H9 (cell line): Measurements from ENCODE around the gene DSP. TPM values are rescaled to one million over a fixed set of nuclear protein-coding genes. Genes with fewer than 3 reads are reported as not detected.

Experiments
- DNase-seq: peaks from one replicate; pipeline ENCODE4 v3.0.0-alpha.2; 2017
- H2AFZ ChIP-seq: one replicate; pipeline ENCODE4 v1.6.1; 2013; ENCODE audit warnings: mild to moderate bottlenecking, low read length, control low read depth, moderate library complexity
- H2AK5ac ChIP-seq: 2 replicates; pipeline ENCODE4 v1.6.1; 2013; ENCODE audit warnings: low read length, control low read depth, mixed read lengths; ENCODE audit not compliant: insufficient read length
- H2BK120ac ChIP-seq: one replicate; pipeline ENCODE4 v1.6.1; 2013; ENCODE audit warnings: low read depth, mild to moderate bottlenecking, low read length, control low read depth, inconsistent platforms; ENCODE audit not compliant: poor library complexity, severe bottlenecking
- H2BK12ac ChIP-seq: 2 replicates; pipeline ENCODE4 v1.6.1; 2013; ENCODE audit warnings: low read length, control low read depth, mixed read lengths, low read depth; ENCODE audit not compliant: insufficient read length
- H2BK15ac ChIP-seq: 2 replicates; pipeline ENCODE4 v1.6.1; 2013; ENCODE audit warnings: low read depth, low read length, control low read depth
- H2BK20ac ChIP-seq: one replicate; pipeline ENCODE4 v1.6.1; 2013; ENCODE audit warnings: low read depth, mild to moderate bottlenecking, low read length, control low read depth, inconsistent platforms; ENCODE audit not compliant: poor library complexity, severe bottlenecking
- H2BK5ac ChIP-seq: 2 replicates; pipeline ENCODE4 v1.6.1; 2013; ENCODE audit warnings: low read length, control low read depth, mixed read lengths; ENCODE audit not compliant: insufficient read length
- H3K14ac ChIP-seq: 2 replicates; pipeline ENCODE4 v1.6.1; 2013; ENCODE audit warnings: low read length, control low read depth; ENCODE audit not compliant: insufficient read depth
- H3K18ac ChIP-seq: 2 replicates; pipeline ENCODE4 v1.6.1; 2013; ENCODE audit warnings: low read depth, mild to moderate bottlenecking, mixed read lengths, low read length, control low read depth; ENCODE audit not compliant: insufficient read length
- H3K23ac ChIP-seq: 2 replicates; pipeline ENCODE4 v1.6.1; 2013; ENCODE audit warnings: low read length, control low read depth, mixed read lengths, low read depth; ENCODE audit not compliant: insufficient read length
- H3K23me2 ChIP-seq: 2 replicates; pipeline ENCODE4 v1.6.1; 2013; ENCODE audit warnings: low read depth, mild to moderate bottlenecking, mixed read lengths, low read length, control low read depth; ENCODE audit not compliant: insufficient read length, poor library complexity, severe bottlenecking
- H3K27ac ChIP-seq: 2 replicates; pipeline ENCODE4 v1.5.1; 2013; ENCODE audit warnings: low read length, control low read depth, mixed read lengths, low read depth; ENCODE audit not compliant: insufficient read length
- H3K27me3 ChIP-seq: 2 replicates; pipeline ENCODE4 v1.6.1; 2013; ENCODE audit warnings: low read length, control low read depth, inconsistent platforms; ENCODE audit not compliant: insufficient read depth
- H3K4ac ChIP-seq: 2 replicates; pipeline ENCODE4 v1.6.1; 2013; ENCODE audit warnings: low read depth, mild to moderate bottlenecking, control low read depth, inconsistent platforms, low read length, moderate library complexity
- H3K4me1 ChIP-seq: 2 replicates; pipeline ENCODE4 v1.6.1; 2013; ENCODE audit warnings: low read length, control low read depth, inconsistent platforms; ENCODE audit not compliant: insufficient read depth
- H3K4me2 ChIP-seq: 2 replicates; pipeline ENCODE4 v1.6.1; 2013; ENCODE audit warnings: low read length, control low read depth, mixed read lengths; ENCODE audit not compliant: insufficient read length, insufficient read depth
- H3K56ac ChIP-seq: 2 replicates; pipeline ENCODE4 v1.6.1; 2013; ENCODE audit warnings: low read depth, mild to moderate bottlenecking, mixed read lengths, low read length, control low read depth; ENCODE audit not compliant: insufficient read length
- H3K79me1 ChIP-seq: 2 replicates; pipeline ENCODE4 v1.6.1; 2013; ENCODE audit warnings: low read depth, mild to moderate bottlenecking, moderate library complexity, low read length, control low read depth, inconsistent platforms; ENCODE audit not compliant: insufficient read depth, poor library complexity, severe bottlenecking
- H3K79me2 ChIP-seq: 2 replicates; pipeline ENCODE4 v1.6.1; 2013; ENCODE audit warnings: low read length, control low read depth, inconsistent platforms; ENCODE audit not compliant: insufficient read depth
- H3K9ac ChIP-seq: 2 replicates; pipeline ENCODE4 v1.6.1; 2013; ENCODE audit warnings: low read length, control low read depth, mixed read lengths; ENCODE audit not compliant: insufficient read length; ENCODE audit errors: extremely low read depth
- H3K9me3 ChIP-seq: one replicate; pipeline ENCODE4 v1.6.1; 2013; ENCODE audit warnings: low read depth, low read length, inconsistent platforms; ENCODE audit not compliant: control insufficient read depth
- H3T11ph ChIP-seq: one replicate; pipeline ENCODE4 v1.6.1; 2013; ENCODE audit warnings: mild to moderate bottlenecking, low read length, control low read depth, inconsistent platforms
- H4K20me1 ChIP-seq: one replicate; pipeline ENCODE4 v1.6.1; 2013; ENCODE audit not compliant: control insufficient read depth, insufficient read length, insufficient read depth
- H4K5ac ChIP-seq: 2 replicates; pipeline ENCODE4 v1.6.1; 2013; ENCODE audit warnings: low read depth, mild to moderate bottlenecking, mixed read lengths, low read length, control low read depth; ENCODE audit not compliant: insufficient read length
- H4K8ac ChIP-seq: replicated peaks from 2 replicates; pipeline ENCODE4 v1.6.1; 2013; ENCODE audit warnings: low read length, control low read depth, mixed read lengths, low read depth; ENCODE audit not compliant: insufficient read length
- H4K91ac ChIP-seq: 2 replicates; pipeline ENCODE4 v1.6.1; 2013; ENCODE audit warnings: low read depth, mild to moderate bottlenecking, moderate library complexity, mixed read lengths, low read length, control low read depth; ENCODE audit not compliant: insufficient read length
- H3K27ac Mint-ChIP-seq, 3 experiments: 2 replicates in 2 of 3; 3 replicates in 1 of 3; pipeline ENCODE4 v1.8.0; 2020 to 2021; ENCODE audit warnings: mixed read lengths in 3 of 3, mild to moderate bottlenecking in 1 of 3, moderate library complexity in 1 of 3
- H3K27me3 Mint-ChIP-seq: 2 replicates; pipeline ENCODE4 v1.8.0; 2021; ENCODE audit warnings: low read depth, mild to moderate bottlenecking, moderate library complexity, mixed read lengths
- H3K36me3 Mint-ChIP-seq, 3 experiments: 2 replicates in 2 of 3; 3 replicates in 1 of 3; pipeline ENCODE4 v1.8.0; 2020 to 2021; ENCODE audit warnings: low read depth in 3 of 3, mixed read lengths in 3 of 3; ENCODE audit not compliant: insufficient read depth in 1 of 3
- H3K4me1 Mint-ChIP-seq, 2 experiments: 2 replicates each; pipeline ENCODE4 v1.8.0; 2020; ENCODE audit warnings: mixed read lengths in 2 of 2
- H3K4me3 Mint-ChIP-seq, 2 experiments: 2 replicates in 1 of 2; 3 replicates in 1 of 2; pipeline ENCODE4 v1.8.0; 2020 to 2021; ENCODE audit warnings: mild to moderate bottlenecking in 2 of 2, mixed read lengths in 2 of 2, moderate library complexity in 1 of 2
- H3K9me3 Mint-ChIP-seq, 2 experiments: 2 replicates in 1 of 2; 3 replicates in 1 of 2; pipeline ENCODE4 v1.8.0; 2020; ENCODE audit warnings: mild to moderate bottlenecking in 2 of 2, mixed read lengths in 2 of 2, moderate library complexity in 1 of 2
- WGBS: extraction: QIAGEN DNeasy Blood & Tissue Kit; methylation state at CpG from one replicate; pipeline ENCODE4 v1.1.7; 2013; ENCODE audit warnings: missing lambda C conversion rate, low lambda C conversion rate, mixed read lengths; ENCODE audit not compliant: insufficient read length; ENCODE audit errors: extremely low coverage; 5-methylcytosine and 5-hydroxymethylcytosine counted together
- total RNA-seq: library from RNA; stranded (reverse); gene quantifications from 2 replicates; pipeline ENCODE4 v1.2.1, GENCODE V29; 2021
- TF ChIP-seq, protein P1 (sequence below): fragments of 200-600 bp; sonication (generic); conservative IDR thresholded peaks from 3 replicates; pipeline ENCODE4 v1.8.0; 2021; ENCODE audit warnings: antibody characterized with exemption, mild to moderate bottlenecking

Gene DSP
- total RNA-seq, 1 experiment from 2014 or later: 48.9 TPM

GRCh38 chr6:7494638-7495037, 46.8 kb upstream of the DSP start:
- Mint-ChIP-seq H3K9me3 (no peaks in the 10 kb centered on the region), H3K27me3 (peaks cover 17% of the 10 kb centered on the region)

More at GRCh38 chr6:7494638-7495037, 46.8 kb upstream of the DSP start:
- Histone ChIP-seq H3K4me2 (no peak overlapping the region), H3K4me1 (no peaks in the 10 kb centered on the region), H2BK120ac (no peak overlapping the region), H3K23me2 (no peaks in the 10 kb centered on the region), H3K79me2 (no peaks in the 10 kb centered on the region), H2BK15ac (no peak overlapping the region), H3K23ac (no peak overlapping the region), H4K8ac (no peak overlapping the region), H4K20me1 (no peaks in the 10 kb centered on the region), H2BK20ac (no peak overlapping the region), H3K18ac (no peak overlapping the region), H3K14ac (no peak overlapping the region), H3T11ph (no peak overlapping the region), H3K27ac (no peak overlapping the region), H3K79me1 (no peaks in the 10 kb centered on the region), H3K56ac (no peak overlapping the region), H4K91ac (no peak overlapping the region), H2BK12ac (no peak overlapping the region), H2AK5ac (no peak overlapping the region), H3K9ac (no peak overlapping the region), H3K4ac (no peak overlapping the region), H2BK5ac (no peak overlapping the region), H3K9me3 (no peaks in the 10 kb centered on the region), H4K5ac (no peak overlapping the region), H2AFZ (no peak overlapping the region), H3K27me3 (no peaks in the 10 kb centered on the region)
- TF ChIP-seq, protein P1, sequence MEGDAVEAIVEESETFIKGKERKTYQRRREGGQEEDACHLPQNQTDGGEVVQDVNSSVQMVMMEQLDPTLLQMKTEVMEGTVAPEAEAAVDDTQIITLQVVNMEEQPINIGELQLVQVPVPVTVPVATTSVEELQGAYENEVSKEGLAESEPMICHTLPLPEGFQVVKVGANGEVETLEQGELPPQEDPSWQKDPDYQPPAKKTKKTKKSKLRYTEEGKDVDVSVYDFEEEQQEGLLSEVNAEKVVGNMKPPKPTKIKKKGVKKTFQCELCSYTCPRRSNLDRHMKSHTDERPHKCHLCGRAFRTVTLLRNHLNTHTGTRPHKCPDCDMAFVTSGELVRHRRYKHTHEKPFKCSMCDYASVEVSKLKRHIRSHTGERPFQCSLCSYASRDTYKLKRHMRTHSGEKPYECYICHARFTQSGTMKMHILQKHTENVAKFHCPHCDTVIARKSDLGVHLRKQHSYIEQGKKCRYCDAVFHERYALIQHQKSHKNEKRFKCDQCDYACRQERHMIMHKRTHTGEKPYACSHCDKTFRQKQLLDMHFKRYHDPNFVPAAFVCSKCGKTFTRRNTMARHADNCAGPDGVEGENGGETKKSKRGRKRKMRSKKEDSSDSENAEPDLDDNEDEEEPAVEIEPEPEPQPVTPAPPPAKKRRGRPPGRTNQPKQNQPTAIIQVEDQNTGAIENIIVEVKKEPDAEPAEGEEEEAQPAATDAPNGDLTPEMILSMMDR: no peak
- Mint-ChIP-seq H3K36me3 (no peaks in the 10 kb centered on the region), H3K27ac (no peak overlapping the region), H3K4me1 (peaks cover 8 to 12% of the 10 kb centered on the region in 2 experiments), H3K4me3 (no peak overlapping the region)
- no CpG with 5 or more reads among the region's 7 CpGs for WGBS
- DNase-seq: no peak
